ENCODE data around the gene TCTN2. TPM values are rescaled to one million over a fixed set of nuclear protein-coding genes. Genes with fewer than 3 reads are reported as not detected.

TCTN2 gene
- polyA plus RNA-seq, 10 donors, result 5.9 to 11.0 (median 8.2) TPM

DNA sequence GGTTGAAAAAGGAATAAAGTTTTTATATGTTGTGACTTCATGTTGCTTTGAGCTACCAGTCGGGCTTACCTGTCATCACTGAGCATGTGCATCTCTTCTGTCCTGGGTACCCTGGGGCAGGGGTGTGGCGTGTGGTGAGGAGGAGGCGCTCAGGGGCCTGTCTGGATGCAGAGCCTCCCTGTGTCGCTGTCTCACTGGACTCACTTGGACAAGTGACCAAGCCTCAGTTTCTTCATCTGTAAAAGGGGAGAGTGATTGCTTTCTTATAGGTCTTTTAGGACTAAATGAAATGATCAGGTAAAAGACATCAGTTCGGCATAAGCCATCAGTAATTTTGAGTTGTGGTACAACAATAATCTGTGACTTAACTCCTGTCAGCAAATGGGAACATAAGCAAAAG, 63.4 kb downstream of the TCTN2 start:
- no peak for DNase-seq

DNA sequence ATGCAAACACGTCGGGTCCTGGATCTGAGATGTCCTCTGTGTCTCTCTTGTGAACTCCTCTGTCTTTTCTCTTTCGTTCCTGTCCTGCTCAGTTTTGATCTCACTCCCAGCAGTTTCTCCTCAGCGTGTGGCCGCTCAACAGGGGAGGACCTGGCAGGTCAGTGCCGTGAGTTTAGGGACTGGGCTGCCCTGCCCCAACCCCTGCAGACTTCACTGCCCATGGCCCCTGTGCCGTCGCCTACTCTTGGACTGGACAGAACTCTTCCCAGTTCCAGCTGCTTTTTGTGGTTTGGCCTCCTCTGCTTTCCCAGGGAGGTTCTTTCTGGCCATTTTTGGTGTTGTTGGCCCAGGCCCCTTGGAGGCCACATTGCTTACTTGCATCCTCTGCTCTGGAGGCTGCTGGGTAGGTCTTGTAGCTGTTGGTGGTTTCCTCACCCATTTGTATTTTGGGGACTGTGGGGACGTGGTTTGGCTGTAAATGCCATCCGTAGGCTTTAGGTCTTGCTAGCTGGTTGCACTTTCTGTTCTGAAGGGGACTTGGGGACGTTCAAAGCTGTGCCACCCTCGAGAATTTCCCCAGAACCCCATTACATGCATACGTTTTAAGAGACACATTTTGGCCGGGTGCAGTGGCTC, 71.1 kb downstream of the TCTN2 start:
- DNase-seq, result no peak

DNA sequence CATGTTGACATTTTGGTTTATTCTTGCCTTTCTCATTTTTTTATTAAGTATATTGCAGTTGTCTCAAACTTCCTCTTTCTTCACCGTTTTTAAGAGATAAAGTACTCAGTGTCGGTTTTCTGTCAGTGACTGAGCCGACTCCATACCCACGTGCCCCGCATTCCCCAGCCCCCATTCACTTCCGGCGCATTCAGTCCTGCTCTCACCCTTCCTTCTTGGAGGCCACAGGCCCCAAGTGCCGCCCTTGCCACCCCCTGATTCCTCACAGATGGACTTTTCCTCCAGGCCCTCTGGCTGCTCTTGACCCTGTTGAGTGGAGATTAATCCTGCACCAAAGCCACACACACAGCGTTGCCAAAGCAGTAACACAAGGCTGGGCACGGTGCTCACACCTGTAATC, 72.1 kb downstream of the TCTN2 start:
- no peak for DNase-seq

DNA sequence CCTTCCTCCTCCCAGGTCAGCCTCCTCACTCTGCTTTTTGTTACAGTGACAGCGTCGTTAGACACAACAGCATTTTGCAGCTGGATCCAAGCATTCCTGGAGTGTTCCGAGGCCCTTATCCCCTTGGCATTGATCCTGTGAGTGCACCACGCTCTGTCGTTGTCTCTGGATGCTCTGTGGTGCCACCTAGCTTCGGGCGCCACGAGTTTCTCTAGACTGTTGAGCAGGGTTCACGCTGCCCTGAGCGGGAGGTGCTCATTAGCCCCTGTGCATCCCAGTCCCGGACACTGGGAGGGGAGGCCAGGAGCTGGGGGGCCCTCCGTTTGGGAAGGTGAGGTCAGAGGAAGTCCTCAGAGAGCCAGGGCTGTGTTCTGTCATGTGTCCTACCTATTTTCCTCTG, 73.9 kb downstream of the TCTN2 start:
- DNase-seq, result no peak

DNA sequence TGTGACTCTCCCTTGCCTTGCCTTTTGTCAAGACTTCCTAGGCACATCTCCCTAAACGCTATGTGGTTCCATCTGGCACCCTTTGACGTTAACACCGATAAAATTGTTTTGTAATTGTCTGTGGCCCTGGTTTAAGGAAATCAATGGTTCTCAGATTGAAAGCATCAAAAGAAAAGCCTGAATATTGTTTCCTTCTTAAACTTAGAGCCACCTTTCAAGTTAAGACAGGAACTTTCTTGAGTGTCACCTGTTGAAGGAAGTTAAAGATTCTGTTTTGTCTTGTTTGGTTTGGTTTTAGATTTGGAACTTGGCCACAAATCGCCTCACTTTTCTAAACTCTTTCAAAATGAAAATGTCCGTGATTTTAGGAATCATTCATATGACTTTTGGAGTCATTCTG, 76.4 kb downstream of the TCTN2 start:
- DNase-seq, result no peak

DNA sequence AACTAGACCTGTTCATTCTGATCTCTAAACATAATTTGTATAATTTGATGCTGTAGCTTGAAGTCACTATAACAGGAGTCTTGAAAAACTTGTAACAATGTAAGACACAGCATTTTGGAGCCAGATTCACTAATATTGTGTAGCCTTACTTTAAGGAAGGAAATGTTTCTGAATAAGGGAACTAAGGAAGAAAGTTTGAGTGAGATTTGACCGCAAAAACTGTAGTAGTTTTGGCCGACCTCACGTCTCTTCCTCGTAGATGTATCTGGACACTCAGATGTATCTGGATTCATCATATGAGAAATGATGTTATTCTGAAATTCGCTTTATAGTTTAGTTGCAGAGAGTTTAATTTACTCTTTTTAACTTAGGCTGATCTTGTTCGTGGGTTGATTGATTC, 77.2 kb downstream of the TCTN2 start:
- no peak for DNase-seq

DNA sequence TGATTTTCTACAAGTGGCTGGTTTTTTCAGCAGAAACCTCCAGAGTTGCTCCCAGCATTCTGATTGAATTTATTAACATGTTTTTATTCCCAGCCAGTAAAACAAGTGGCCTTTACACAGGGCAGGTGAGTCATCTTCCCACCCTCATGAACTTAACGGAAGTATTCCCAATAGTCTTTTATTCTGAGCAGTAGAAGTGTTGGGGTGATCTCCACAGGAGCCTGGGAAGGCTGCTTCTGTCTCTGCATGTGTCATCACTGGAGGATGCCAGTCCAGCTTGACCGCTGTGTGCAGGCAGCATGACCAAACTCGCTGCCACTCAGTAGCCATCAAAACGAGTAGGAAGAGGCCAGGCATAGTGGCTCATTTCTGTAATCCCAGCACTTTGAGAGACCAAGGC, 77.7 kb downstream of the TCTN2 start:
- DNase-seq, result no peak

DNA sequence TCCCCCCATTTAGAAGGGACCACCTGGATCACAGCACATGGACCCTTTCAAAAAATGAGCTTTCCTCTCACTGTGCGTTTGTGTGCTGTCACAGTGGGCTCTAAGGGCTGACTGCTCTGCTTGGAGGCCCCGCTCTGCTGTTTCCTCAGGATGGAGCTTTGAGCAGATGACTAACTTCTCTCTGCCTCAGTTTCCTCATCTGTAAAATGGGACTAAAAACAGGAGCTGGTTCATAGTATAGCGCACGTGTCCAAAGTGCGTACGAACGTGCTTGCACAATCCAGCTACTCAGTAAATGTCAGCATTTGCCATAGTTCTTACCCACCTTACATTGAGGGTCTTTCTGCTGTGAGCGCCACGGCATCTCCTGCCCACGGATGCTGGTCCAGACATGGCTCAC, 78.4 kb downstream of the TCTN2 start:
- DNase-seq, result no peak

DNA sequence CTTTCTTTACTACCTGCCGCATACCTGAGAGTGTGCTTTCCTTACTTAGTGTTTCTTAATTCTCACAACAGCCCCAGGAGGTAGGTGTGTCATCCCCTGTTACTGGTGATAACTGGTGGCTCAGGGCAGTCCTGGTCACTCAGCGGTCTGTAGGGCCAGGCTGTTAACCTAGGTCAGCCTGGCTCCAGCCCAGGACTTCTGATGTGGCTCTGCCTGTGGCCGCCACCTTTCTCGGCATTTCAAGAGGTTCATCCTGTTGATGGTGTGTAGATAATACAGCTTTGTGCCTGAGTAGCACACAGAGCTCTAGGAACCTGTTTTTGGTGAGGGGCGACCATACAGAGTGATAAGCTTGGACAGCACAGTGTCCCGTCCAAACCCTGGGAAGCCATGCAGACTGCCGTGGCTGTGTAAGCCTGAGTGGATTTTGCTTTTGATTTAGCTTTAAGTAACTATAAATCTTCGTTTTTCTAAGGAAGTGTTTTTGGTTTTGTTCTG, 79.3 kb downstream of the TCTN2 start:
- DNase-seq, result no peak

DNA sequence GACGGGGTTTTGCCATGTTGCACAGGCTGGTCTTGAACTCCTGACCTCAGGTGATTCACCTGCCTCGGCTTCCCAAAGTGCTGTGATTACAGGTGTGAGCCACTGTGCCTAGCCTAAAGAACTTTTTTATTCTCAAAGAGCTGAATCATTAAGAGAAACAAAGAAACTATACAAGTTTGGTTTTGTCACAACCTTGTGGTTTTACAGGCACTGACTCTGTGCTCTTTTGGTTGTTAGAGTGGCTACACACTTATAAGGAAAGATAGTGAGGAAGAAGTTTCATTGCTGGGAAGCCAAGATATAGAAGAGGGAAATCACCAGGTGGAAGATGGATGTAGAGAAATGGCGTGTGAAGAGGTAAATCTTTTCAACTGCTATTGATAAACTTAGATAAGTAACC, 81.1 kb downstream of the TCTN2 start:
- DNase-seq, result no peak

DNA sequence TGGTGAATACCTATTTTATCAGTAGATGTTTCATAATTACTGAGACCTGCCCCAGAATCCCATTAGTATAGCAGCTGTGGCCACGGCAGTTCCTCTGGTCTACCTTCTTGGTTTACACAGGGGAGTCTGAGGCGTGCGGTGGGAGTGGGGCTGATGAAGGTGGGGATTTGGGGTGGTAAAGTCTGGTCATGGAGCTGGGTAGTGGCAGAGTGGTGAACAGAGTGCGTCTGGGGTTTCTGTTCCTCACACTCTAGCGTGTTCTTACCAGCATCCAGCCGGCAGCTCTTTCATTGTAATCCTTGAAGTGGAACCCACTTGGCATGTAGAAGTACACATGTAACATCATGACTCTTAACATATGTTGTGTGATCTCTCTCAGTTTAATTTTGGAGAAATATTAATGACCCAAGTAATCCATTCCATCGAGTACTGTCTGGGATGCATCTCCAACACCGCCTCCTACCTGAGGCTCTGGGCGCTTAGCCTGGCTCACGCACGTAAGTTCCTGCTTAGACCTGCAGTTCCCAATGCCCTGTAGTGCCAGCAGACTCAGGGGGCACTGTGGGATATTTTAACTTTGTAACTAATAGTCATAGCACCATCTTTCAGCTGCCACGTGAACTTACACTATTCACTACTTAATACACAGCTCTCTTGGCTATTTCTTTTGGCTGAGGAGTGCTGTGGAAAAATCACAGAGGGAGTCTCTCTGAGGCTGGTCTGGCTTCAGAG, 83.3 kb downstream of the TCTN2 start:
- DNase-seq, result no peak

DNA sequence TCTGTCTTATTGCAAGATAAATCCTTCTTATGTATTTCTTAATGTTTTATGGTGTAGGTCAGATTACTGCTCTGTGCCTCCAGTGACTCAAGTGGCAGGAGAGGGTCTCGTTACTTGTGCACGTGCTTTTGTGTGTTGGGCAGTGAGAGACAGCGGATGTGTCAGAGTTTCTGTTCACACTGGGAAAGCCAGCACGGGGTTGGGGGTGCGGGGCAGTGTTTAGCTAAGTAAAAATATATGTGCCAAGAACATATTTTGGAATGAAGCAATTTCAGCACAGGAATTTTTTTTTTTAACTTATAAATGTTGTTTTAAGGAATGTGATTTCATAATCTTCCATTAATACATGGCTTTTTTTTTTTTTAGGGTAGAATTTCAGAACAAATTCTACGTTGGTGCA, 86.6 kb downstream of the TCTN2 start:
- DNase-seq, result peak in 1 of 3 donors; percentile 8

Other genes with a start within 250 kb of the TCTN2 start
- gene RILPL2, start 234.4 kb upstream of the TCTN2 start, polyA plus RNA-seq (ENCODE audit: insufficient read length in 10 of 10), result 1 to 10 TPM; 1.1 to 2.1 (median 1.5) TPM
- gene SNRNP35, start 213.0 kb upstream of the TCTN2 start, polyA plus RNA-seq (ENCODE audit: insufficient read length in 10 of 10), result 10 to 100 TPM; 24.5 to 30.6 (median 28.6) TPM
- 10 to 100 TPM; 27.0 to 36.1 (median 28.9) TPM for gene RILPL1, start 137.4 kb upstream of the TCTN2 start, polyA plus RNA-seq (ENCODE audit: insufficient read length in 10 of 10)
- gene TMED2, start 86.6 kb upstream of the TCTN2 start, polyA plus RNA-seq (ENCODE audit: insufficient read length in 10 of 10), result 100 to 1,000 TPM; 143 to 192 (median 161) TPM
- gene DDX55, start 69.0 kb upstream of the TCTN2 start, polyA plus RNA-seq (ENCODE audit: insufficient read length in 10 of 10), result 10 to 100 TPM; 10.2 to 26.7 (median 15.9) TPM
- gene EIF2B1, start 37.4 kb upstream of the TCTN2 start, polyA plus RNA-seq (ENCODE audit: insufficient read length in 10 of 10), result 10 to 100 TPM; 41.8 to 55.1 (median 48.4) TPM
- 10 to 100 TPM; 22.1 to 35.2 (median 25.5) TPM for gene GTF2H3, start 37.3 kb upstream of the TCTN2 start, polyA plus RNA-seq (ENCODE audit: insufficient read length in 10 of 10)
- gene ATP6V0A2, start 41.2 kb downstream of the TCTN2 start, polyA plus RNA-seq (ENCODE audit: insufficient read length in 10 of 10), result 10 to 100 TPM; 11.2 to 21.7 (median 14.5) TPM
- gene DNAH10, start 91.2 kb downstream of the TCTN2 start, polyA plus RNA-seq (ENCODE audit: insufficient read length in 10 of 10), result 1 to 10 TPM in 9 of 10 donors, under 1 TPM in 1; 0.76 to 8.6 (median 1.3) TPM